Smooth muscle cell of bladder (primary cell): ENCODE measurements around the gene ADAMTS2. TPM values are rescaled to one million over a fixed set of nuclear protein-coding genes. Genes with fewer than 3 reads are reported as not detected.

Source experiments
- total RNA-seq: library from RNA; depleted of rRNA; stranded (reverse); fragments of >200 nt; gene quantifications from 2 replicates; pipeline ENCODE4 v1.2.3, GENCODE V29; 2014

The ADAMTS2 gene
- total RNA-seq = 44.2 and 68.5 TPM in 2 replicates

DNA sequence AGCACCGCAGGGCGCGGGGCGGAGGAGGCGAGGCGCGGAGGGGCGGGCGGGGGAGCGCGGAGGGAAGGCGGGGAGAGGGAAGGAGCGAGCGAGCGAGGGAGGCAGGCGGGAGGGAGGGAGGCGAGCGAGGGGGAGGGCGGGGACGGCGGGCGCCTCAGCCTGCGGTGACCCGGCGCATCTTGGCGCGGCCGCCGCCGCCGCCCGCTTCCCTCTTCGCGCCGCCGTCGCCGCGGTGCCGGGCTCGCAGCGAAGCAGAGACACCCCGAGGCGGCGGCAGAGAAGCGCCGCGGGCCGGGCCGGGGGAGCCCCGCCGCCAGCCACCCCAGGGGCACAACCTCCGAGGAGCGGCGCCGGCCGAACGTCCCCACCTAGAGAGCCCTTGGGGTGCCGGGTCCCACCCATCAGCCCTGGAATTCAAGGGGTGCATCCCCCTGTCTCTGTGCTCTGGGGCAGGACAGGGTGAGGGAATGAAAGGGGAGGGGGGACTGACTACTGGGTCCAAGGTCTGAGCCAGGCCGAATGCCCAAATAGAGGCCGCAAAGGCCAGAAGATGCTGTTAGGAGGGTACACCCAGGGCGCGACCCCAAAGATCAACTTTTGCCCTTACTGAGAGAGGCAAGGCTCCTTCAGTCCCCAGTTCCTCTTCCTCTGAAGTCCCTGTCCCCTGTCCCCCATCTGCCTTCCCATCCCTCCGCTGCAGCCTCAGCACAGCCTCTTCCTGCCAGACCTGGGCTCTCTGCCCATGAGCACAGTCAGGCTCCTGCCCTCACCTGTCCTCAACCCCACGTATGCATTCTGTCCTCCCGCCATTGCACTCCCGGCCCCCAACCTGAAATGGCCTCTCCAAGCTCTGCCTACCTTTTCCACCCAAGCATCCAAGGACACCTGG lies at the start of gene ADAMTS2:
TSS of gene ADAMTS2 (minus strand) at position 29 of the 889 bp plus-strand sequence. CDS start 133 bp downstream, outside the sequence.

Other genes starting within 250 kb of the ADAMTS2 start
- gene RUFY1, start 205.1 kb upstream of the ADAMTS2 start, total RNA-seq = 50.3 and 61.5 TPM in 2 replicates